Superior temporal gyrus (tissue), 1 donor: ENCODE data around the gene TAP1.
A peak's percentile ranks its signal among the peaks of the same experiment; 100 is the strongest.
"Not testable (repeated sequence)": the region's sequence is repeated elsewhere in the genome, so short reads cannot be mapped to it uniquely, and the experiment has no call there.

Source experiments
- DNase-seq: peaks from one replicate; pipeline ENCODE4 v3.0.0-alpha.2; 2016; ENCODE audit errors: extremely low spot score

TAP1 gene

DNA sequence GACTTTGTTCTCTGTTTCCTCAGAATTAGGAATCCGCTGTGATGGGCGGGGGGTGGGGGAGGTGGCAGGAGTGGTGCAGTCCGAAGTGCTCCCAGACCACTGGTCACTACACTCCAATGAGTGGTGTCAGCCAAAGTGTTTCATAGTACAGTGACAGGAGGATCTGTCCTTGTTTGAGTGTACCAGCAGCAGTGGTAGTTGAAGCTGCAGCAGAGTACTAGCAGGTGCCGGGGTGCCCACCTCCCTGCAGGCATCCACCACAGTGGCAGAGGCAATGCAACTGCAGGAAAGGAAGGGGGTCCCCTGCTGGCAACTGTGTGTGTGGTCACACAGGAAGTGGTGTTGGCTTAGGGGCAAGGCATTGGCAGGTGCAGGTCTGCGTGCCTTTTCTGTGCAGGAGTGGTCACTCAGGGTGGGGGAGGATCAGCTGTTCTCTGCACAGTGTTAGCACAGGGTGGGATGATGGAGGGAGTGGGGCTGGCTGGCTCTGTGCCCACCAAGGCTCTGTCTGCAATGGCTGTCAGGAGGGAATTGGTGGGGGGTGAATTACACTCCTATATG, 46.4 kb downstream of the TAP1 start:
- no peak for DNase-seq

DNA sequence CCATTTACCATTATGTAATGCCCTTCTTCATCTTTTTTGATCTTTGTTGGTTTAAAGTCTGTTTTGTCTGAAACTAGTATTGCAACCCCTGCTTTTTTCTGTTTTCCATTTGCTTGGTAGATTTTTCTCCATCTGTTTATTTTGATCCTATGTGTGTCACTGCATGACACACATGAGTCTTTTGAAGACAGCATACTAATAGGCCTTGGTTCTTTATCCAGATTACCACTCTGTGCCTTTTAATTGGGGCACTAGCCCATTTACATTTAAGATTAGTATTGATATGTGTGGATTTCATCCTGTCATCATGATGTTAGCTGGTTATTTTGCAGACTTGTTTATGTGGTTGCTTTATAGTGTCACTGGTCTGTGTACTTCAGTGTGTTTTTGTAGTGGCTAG, 48.1 kb downstream of the TAP1 start:
- not testable (repeated sequence) for DNase-seq

DNA sequence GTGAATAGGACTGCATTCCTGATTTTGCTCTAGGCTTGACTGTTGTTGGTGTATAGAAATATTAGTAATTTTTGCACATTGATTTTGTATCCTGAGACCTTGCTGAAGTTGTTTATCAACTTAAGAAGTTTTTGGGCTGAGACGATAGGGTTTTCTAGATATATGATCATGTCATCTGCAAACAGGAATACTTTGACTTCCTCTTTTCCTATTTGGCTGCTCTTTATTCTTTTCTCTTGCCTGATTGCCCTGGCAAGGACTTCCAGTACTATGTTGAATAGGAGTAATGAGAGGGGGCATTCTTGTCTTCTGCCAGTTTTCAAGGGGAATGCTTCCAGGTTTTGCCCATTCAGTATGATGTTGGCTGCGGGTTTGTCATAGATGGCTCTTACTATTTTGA, 50.1 kb downstream of the TAP1 start:
- DNase-seq: no peak

DNA sequence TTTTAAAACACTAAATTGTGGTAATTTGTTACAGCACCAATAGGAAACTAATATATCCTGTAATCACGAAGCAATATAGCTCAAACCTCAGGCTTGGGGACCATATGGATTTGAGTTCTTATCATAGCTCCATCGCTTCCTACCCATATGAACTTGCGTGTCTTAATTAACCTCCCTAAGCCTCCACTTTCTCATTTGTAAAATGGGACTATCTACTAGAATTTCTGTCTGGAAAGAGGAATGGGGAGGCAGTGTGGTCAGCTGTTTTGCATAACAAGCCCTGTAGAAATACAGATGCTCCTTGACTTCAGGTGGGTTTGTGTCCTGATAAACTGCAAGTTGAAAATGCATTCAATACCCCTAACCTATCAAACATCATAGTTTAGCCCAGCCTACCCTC, 53.8 kb downstream of the TAP1 start:
- no peak for DNase-seq

DNA sequence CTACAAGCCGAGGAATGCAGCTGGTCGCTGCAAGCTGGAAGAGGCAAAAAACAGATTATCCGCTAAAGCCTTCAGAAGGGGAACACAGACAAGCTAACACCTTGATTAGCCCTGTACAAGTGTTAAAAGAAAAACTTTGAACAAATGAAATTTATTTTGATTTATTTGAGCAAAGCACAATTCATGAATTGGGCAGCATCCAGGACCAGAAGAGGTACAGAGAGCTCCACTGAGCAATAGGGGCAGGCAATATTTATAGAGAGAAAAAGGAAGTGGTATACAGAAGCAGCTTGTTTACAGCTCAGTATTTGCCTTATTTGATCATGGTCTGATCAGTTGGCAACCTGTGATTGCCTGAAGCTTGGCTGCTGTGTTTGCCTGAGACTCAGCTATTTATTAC, 54.3 kb downstream of the TAP1 start:
- DNase-seq: no peak

DNA sequence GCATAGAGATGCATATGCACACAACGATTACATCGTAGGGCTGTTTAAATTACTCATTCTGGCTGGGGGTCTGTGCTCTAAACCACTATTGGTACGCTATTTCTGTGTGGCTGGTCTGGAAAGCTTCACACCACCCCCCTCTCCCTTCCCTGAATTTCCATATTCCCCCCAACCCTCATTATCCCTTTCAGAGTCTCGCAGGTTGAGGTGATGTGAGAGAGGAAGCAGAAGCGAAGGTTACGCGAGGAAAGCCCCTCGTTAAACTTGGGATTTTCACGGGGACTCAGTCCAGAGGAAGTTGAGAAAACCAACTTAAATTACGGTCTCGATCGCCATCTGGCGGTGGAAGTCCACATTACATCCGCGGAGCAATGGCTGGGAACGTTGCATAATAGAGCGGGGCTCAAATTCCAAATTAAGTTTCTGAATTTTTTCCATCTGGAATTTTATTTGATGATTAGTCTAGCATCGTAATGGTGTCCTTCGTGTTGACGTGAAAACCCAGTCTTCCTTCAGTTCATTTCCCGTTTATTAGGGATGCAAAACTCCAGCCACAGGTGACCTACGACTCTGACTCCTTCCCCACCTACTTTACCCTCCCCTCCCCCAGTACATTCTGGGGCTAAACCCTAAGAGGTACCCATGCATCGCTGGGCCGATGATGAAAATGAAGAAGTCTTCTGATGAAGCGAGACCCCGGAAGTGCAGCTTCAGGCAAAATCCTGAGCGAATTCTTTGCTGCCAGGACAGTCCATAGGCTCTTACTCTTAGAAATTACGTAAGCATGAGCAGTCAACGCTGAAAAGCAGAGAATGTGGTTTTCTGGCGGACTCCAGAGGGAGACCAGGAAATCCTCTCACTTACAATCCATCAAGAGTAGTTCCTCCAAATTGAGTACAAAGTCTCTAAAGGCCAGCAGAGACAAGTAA, 56.4 kb downstream of the TAP1 start:
- peak; percentile 91 for DNase-seq
